Neutrophil (primary cell): Measurements from ENCODE around the gene LRRTM4.

Experiments used
- H3K27ac ChIP-seq: fragments of 200-600 bp; sonication (generic); 2 replicates; pipeline ENCODE4 v1.5.1; 2016; ENCODE audit warnings: mild to moderate bottlenecking, moderate library complexity
- H3K27me3 ChIP-seq: fragments of 200-600 bp; sonication (generic); 2 replicates; pipeline ENCODE4 v1.6.0; 2016; ENCODE audit warnings: mild to moderate bottlenecking
- H3K36me3 ChIP-seq: fragments of 200-600 bp; sonication (generic); 2 replicates; pipeline ENCODE4 v1.5.1; 2017
- H3K4me1 ChIP-seq, 2 experiments: fragments of 200-600 bp in 1 of 2; sonication (generic) in 1 of 2; 1 replicate in 1 of 2; 2 replicates in 1 of 2; pipeline versions ENCODE4 v1.5.1 to v1.6.1; 2013 to 2016; ENCODE audit warnings: low read depth in 1 of 2, low read length in 1 of 2, mild to moderate bottlenecking in 1 of 2, moderate library complexity in 1 of 2; ENCODE audit not compliant: control insufficient read depth in 1 of 2, insufficient read depth in 1 of 2
- H3K4me3 ChIP-seq, 2 experiments: fragments of 200-600 bp in 1 of 2; sonication (generic) in 1 of 2; 1 replicate in 1 of 2; 2 replicates in 1 of 2; pipeline ENCODE4 v1.5.1; 2013 to 2016; ENCODE audit warnings: low read depth in 1 of 2, low read length in 1 of 2, mild to moderate bottlenecking in 1 of 2, moderate library complexity in 1 of 2
- H3K9me3 ChIP-seq: fragments of 200-600 bp; sonication (generic); 2 replicates; pipeline ENCODE4 v1.5.1; 2016
- CTCF ChIP-seq: fragments of 200-600 bp; sonication (generic); IDR thresholded peaks from 2 replicates; pipeline ENCODE4 v1.5.1; 2016; ENCODE audit warnings: antibody characterized with exemption

The LRRTM4 gene

DNA sequence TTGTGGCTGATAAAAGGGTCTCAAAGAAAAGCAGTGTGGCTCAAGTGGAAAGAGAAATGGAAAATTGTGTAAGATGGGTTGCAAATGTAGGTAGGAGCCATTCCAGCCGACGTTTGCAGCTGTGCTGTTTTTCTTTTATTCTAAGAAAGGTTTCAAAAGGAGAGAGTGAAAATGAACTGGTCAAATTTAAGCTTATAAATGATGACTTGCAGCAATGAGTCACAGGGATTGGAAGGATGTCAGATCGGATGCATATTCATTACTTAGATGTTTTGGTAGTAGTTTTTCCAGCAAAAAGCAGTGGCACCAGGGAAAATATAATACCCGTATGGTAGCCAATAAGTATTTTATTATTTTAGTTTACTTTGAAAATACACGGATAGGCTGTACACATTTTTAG, 79.1 kb downstream of the LRRTM4 start:
- H3K36me3 ChIP-seq: no peaks in the 10 kb centered on the region
- no peaks in the 10 kb centered on the region for H3K4me1 ChIP-seq
- H3K27ac ChIP-seq: no peak overlapping the region
- TF ChIP-seq CTCF: no peak
- no peaks in the 10 kb centered on the region for H3K9me3 ChIP-seq
- no peak overlapping the region for H3K4me3 ChIP-seq
- no peaks in the 10 kb centered on the region for H3K27me3 ChIP-seq

GRCh38 chr2:77434880-77435279, 87.3 kb downstream of the LRRTM4 start:
- no peak for TF ChIP-seq CTCF

GRCh38 chr2:77428946-77429345, 93.2 kb downstream of the LRRTM4 start:
- Histone ChIP-seq H3K9me3 (no peaks in the 10 kb centered on the region), H3K4me1 (no peaks in the 10 kb centered on the region), H3K4me3 (no peak overlapping the region), H3K36me3 (no peaks in the 10 kb centered on the region), H3K27me3 (no peaks in the 10 kb centered on the region), H3K27ac (no peak overlapping the region)
- TF ChIP-seq CTCF: no peak

More at GRCh38 chr2:77434880-77435279, 87.3 kb downstream of the LRRTM4 start:
- Histone ChIP-seq H3K4me1 (no peaks in the 10 kb centered on the region), H3K9me3 (no peaks in the 10 kb centered on the region), H3K36me3 (no peaks in the 10 kb centered on the region), H3K4me3 (no peak overlapping the region), H3K27ac (no peak overlapping the region), H3K27me3 (no peaks in the 10 kb centered on the region)

DNA sequence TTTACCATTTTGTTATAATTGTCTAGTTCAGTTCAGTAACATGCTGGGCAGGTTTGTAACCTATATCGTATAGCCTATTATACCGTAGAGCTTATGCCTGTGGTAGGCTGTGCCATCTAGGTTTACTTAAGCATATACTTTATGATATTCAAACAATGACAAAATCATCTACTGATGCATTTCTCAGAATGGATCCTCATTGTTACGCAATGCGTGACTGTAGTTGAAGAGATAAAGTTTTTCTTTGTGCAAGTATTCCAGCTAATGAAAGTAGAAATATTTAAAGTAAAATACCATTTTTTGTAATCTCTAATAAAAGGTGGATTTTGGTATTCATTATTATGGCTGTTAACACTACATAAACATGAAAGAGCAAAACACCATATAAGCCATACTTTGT, 100.2 kb downstream of the LRRTM4 start:
- TF ChIP-seq CTCF: no peak
- no peaks in the 10 kb centered on the region for H3K36me3 ChIP-seq
- H3K27me3 ChIP-seq: no peaks in the 10 kb centered on the region
- H3K4me3 ChIP-seq: no peak overlapping the region
- H3K9me3 ChIP-seq: no peaks in the 10 kb centered on the region
- no peak overlapping the region for H3K27ac ChIP-seq
- no peaks in the 10 kb centered on the region for H3K4me1 ChIP-seq

DNA sequence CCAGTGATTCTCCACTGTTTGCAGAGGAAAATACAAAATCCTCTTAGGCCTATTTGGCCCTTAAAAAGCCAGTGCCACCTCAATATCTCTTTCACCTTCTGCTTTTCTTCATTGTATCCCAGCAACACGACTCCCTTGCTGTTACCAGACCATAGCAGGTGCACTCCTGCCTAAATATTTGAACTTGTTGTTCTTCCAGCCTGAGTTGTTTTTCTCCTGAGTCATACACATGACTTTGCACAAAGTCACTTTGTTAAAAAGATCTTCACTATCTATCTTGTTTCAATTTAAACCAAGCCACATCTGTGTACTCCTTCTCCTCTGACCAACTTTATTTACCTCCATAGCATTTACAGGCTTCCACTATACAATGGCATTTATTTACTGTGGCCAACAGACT, 103.6 kb downstream of the LRRTM4 start:
- H3K27me3 ChIP-seq: no peaks in the 10 kb centered on the region
- no peaks in the 10 kb centered on the region for H3K4me1 ChIP-seq
- H3K36me3 ChIP-seq: no peaks in the 10 kb centered on the region
- H3K27ac ChIP-seq: no peak overlapping the region
- TF ChIP-seq CTCF: no peak
- H3K4me3 ChIP-seq: no peak overlapping the region
- no peaks in the 10 kb centered on the region for H3K9me3 ChIP-seq

GRCh38 chr2:77404189-77404588, 118.0 kb downstream of the LRRTM4 start:
- no peak for TF ChIP-seq CTCF
- Histone ChIP-seq H3K27ac (no peak overlapping the region), H3K36me3 (no peaks in the 10 kb centered on the region), H3K4me3 (no peak overlapping the region), H3K4me1 (no peaks in the 10 kb centered on the region), H3K27me3 (no peaks in the 10 kb centered on the region), H3K9me3 (no peaks in the 10 kb centered on the region)
